Activated CD8-positive, alpha-beta memory T cell treated with anti-CD3 and anti-CD28 coated beads, Interleukin-2, amount 10 ng/mL, durations not matched to agents 7 days and 5 days (primary cell): ENCODE results near the gene AP2S1. TPM values are rescaled to one million over a fixed set of nuclear protein-coding genes. Genes with fewer than 3 reads are reported as not detected.

ENCODE experiments used
- ATAC-seq: fragments of 150-1000 bp; cut with Tn5 transposase; one replicate; pipeline ENCODE4 v1.10.0; 2021; ENCODE audit warnings: moderate library complexity
- CTCF ChIA-PET: fragments of 350-600 bp; sonication (Branson Sonifier 250); formaldehyde crosslinking; loops from one replicate; lab custom pipeline; 2021; ENCODE audit warnings: antibody characterized with exemption; lab: Charles Lee
- DNase-seq: peaks from one replicate; pipeline ENCODE4 v3.0.0-alpha.2; 2020
- H3K27ac Mint-ChIP-seq: one replicate; pipeline ENCODE4 v1.8.0; 2021; ENCODE audit warnings: mild to moderate bottlenecking, mixed read lengths
- H3K27me3 Mint-ChIP-seq: one replicate; pipeline ENCODE4 v1.8.0; 2021; ENCODE audit warnings: mixed read lengths
- H3K36me3 Mint-ChIP-seq: one replicate; pipeline ENCODE4 v1.8.0; 2021; ENCODE audit warnings: mild to moderate bottlenecking, mixed read lengths
- H3K4me1 Mint-ChIP-seq: one replicate; pipeline ENCODE4 v1.8.0; 2021; ENCODE audit warnings: mixed read lengths
- H3K4me3 Mint-ChIP-seq: one replicate; pipeline ENCODE4 v1.8.0; 2021; ENCODE audit warnings: mild to moderate bottlenecking, moderate library complexity, mixed read lengths
- H3K9me3 Mint-ChIP-seq: one replicate; pipeline ENCODE4 v1.8.0; 2022; ENCODE audit warnings: low read depth, mixed read lengths
- total RNA-seq, 2 experiments: library from RNA; stranded (reverse); gene quantifications; one replicate each; pipeline ENCODE4 v1.2.3, GENCODE V29; 2021

Gene AP2S1
- total RNA-seq, 2 experiments from 2014 or later: 134 to 139 TPM

DNA sequence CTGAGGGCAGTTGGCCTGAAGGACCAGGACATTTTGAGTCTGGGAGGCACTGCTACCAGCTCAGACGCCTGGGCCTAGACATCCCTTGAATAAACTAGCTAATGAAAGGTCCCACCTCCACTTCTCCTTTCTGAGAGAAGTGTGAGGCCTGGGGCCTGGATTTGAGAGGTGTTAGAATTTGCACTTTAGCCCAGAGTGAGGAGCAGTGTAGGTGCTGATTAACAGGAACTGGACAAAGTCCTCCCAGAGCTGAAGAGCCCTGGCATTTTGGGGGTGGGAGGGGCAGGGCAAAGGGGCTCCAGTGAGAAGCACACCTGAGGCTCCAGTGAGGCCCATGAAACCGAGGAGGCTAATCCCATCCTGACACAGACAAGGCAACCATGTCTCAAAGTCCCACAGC, 47.1 kb downstream of the AP2S1 start:
- Mint-ChIP-seq H3K4me3 (no peak overlapping the region), H3K36me3 (no peaks in the 10 kb centered on the region), H3K27me3 (no peaks in the 10 kb centered on the region), H3K27ac (no peak overlapping the region), H3K4me1 (no peaks in the 10 kb centered on the region), H3K9me3 (no peaks in the 10 kb centered on the region)
- CTCF ChIA-PET: interaction anchor here (0.7 to 1.1 kb wide), 3 partner anchors 8 to 37 kb away, joined by 3 read pairs; no protein-coding TSS in a partner anchor
- ATAC-seq (no peak), DNase-seq (no peak)

DNA sequence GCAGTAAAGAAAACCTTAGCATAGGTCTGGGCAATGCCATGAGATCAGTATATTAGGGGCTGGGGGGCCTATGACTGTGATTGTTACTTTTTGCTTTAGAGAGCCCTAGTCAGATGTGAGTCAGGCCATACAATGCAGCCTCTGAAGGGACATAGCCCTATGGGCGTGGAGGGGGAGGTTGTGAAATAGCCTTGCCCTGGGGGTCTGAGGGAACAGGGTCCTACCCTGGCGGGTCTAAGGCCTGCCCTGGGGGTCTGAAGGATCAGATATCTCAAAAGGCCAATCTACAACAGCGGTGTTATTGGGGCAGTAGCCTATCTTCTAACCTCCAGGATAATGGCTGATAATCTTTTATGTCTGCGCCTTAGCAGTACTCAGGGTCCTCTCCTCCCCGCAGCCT, 48.5 kb downstream of the AP2S1 start:
- H3K4me3 Mint-ChIP-seq: no peak overlapping the region
- CTCF ChIA-PET: no interaction called here
- DNase-seq (no peak), ATAC-seq (no peak)
- no peaks in the 10 kb centered on the region for H3K36me3 Mint-ChIP-seq
- peaks cover 2% of the 10 kb centered on the region for H3K27me3 Mint-ChIP-seq
- no peak overlapping the region for H3K27ac Mint-ChIP-seq
- no peaks in the 10 kb centered on the region for H3K9me3 Mint-ChIP-seq
- H3K4me1 Mint-ChIP-seq: no peaks in the 10 kb centered on the region

DNA sequence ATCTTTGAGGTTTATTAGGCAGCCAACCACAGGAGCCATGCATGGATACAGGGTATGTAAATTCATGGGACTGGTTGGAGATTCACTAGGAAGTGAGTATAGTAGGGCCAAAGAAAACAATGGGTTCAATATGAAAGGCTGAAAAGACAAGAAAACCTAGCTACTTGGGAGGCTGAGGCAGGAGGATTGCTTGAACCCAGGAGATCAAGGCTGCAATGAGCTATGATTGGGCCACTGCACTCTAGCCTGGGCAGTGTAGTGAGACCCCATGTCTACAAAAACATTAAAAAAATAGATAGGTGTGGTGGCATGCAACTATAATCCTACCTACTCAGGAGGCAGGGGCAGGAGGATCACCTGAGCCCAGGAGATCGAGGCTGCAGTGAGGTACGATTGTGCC, 51.9 kb downstream of the AP2S1 start:
- Mint-ChIP-seq H3K27ac (no peak overlapping the region), H3K4me3 (no peak overlapping the region), H3K36me3 (no peaks in the 10 kb centered on the region), H3K9me3 (no peaks in the 10 kb centered on the region), H3K4me1 (no peaks in the 10 kb centered on the region), H3K27me3 (peaks cover 8% of the 10 kb centered on the region)
- ATAC-seq (no peak), DNase-seq (no peak)
- CTCF ChIA-PET: interaction anchor here (0.7 to 1.4 kb wide), 2 partner anchors 11 to 45 kb away, joined by 3 to 4 read pairs; partner anchors contain the start of gene SLC1A5

DNA sequence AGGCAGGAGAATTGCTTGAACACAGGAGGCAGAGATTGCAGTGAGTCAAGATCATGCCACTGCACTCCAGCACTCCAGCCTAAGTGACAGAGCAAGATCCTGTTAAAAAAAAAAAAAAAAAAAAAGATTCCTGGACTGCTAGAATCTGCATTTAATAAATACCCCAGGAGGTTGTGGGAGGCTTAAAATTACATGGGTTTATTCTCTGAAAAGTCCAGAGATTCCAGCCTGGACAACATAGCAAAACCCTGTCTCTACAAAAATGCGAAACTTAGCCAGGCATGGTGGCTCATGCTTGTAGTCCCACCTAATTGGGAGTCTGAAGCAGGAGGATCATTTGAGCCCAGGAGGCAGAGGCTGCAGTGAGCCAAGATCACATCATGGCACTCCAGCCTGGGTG, 52.8 kb downstream of the AP2S1 start:
- Mint-ChIP-seq H3K4me1 (peaks cover 3% of the 10 kb centered on the region), H3K4me3 (no peak overlapping the region), H3K36me3 (no peaks in the 10 kb centered on the region), H3K27me3 (peaks cover 9% of the 10 kb centered on the region), H3K9me3 (no peaks in the 10 kb centered on the region), H3K27ac (no peak overlapping the region)
- ATAC-seq: no peak
- CTCF ChIA-PET: interaction anchor here (0.9 to 2.2 kb wide), 4 partner anchors 23 to 44 kb away, joined by 3 to 5 read pairs (median 5); no protein-coding TSS in a partner anchor
- no peak for DNase-seq

DNA sequence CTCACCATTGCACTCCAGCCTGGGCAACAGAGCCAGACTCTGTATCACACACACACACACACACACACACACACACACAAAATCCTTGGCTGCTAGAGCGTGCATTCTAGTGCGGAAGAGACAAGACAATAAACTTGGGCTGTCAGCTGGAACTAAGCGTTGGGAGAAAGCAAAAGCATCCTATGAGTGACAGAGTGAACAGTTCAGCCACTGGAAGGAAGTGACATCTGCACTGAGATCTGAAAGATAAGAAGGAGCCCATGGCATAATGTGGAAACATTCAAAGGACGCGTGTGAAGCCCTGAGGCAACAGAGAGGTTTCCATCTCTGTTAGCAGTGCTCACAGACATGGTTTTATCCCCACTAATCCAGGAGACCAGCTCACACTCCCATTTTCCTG, 58.7 kb downstream of the AP2S1 start:
- CTCF ChIA-PET: interaction anchor here (0.7 to 2.9 kb wide), 6 partner anchors 30 to 49 kb away, joined by 3 to 16 read pairs (median 4); no protein-coding TSS in a partner anchor
- Mint-ChIP-seq H3K4me1 (peaks cover 33% of the 10 kb centered on the region), H3K9me3 (no peaks in the 10 kb centered on the region), H3K27ac (peak overlapping the region; percentile 72), H3K36me3 (peaks cover 3% of the 10 kb centered on the region), H3K27me3 (peaks cover 7% of the 10 kb centered on the region), H3K4me3 (peak overlapping the region; percentile 24)
- peak; percentile 25 for ATAC-seq
- peak; percentile 65 for DNase-seq

DNA sequence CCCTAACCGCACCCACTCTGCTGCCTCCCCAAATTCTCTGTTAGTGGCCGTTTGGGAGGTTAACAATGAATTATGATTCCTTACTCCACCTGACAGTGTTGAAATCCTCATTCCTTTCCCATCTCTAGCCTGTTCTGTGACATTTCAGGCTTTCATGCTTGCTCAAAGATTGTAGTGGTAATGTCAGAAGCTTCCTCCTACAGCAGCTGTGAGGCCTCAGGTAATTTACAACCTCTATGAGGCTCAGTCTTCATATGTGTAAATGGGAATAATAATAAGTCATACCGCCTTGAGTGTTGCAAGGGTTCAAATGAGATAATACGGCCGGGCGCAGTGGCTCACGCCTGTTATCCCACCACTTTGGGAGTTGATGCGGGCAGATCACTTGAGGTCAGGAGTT, 61.3 kb downstream of the AP2S1 start:
- CTCF ChIA-PET: interaction anchor here (0.6 to 7.2 kb wide), 9 partner anchors 19 to 172 kb away, joined by 3 to 77 read pairs (median 3); no protein-coding TSS in a partner anchor
- H3K27me3 Mint-ChIP-seq: peaks cover 4% of the 10 kb centered on the region
- H3K4me1 Mint-ChIP-seq: peaks cover 39% of the 10 kb centered on the region
- H3K4me3 Mint-ChIP-seq: no peak overlapping the region
- DNase-seq: no peak
- no peak overlapping the region for H3K27ac Mint-ChIP-seq
- no peaks in the 10 kb centered on the region for H3K9me3 Mint-ChIP-seq
- no peak for ATAC-seq
- H3K36me3 Mint-ChIP-seq: peaks cover 25% of the 10 kb centered on the region

DNA sequence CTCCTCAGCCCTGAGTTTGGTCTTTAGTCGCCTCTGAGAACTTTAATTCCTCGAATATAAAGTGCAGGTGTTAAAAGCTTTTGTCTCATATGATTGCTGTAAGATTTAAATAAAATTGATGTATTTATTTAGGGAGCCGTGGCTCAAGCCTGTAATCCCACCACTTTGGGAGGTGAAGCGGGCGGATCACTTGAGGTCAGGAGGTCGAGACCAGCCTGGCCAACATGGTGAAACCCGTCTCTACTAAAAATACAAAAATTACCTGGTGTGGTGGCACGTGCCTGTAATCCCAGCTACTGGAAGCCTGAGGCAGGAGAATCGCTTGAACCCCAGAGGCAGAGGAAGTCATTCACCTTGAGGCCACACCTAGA, 61.7 kb downstream of the AP2S1 start:
- Mint-ChIP-seq H3K9me3 (no peaks in the 10 kb centered on the region), H3K4me3 (peak overlapping the region; percentile 90), H3K4me1 (peaks cover 43% of the 10 kb centered on the region), H3K36me3 (peaks cover 29% of the 10 kb centered on the region), H3K27ac (peak overlapping the region; percentile 78), H3K27me3 (peaks cover 4% of the 10 kb centered on the region)
- no peak for ATAC-seq
- DNase-seq: no peak
- CTCF ChIA-PET: interaction anchor here (0.9 to 7.2 kb wide), 10 partner anchors 10 to 161 kb away, joined by 3 to 77 read pairs (median 6); no protein-coding TSS in a partner anchor

DNA sequence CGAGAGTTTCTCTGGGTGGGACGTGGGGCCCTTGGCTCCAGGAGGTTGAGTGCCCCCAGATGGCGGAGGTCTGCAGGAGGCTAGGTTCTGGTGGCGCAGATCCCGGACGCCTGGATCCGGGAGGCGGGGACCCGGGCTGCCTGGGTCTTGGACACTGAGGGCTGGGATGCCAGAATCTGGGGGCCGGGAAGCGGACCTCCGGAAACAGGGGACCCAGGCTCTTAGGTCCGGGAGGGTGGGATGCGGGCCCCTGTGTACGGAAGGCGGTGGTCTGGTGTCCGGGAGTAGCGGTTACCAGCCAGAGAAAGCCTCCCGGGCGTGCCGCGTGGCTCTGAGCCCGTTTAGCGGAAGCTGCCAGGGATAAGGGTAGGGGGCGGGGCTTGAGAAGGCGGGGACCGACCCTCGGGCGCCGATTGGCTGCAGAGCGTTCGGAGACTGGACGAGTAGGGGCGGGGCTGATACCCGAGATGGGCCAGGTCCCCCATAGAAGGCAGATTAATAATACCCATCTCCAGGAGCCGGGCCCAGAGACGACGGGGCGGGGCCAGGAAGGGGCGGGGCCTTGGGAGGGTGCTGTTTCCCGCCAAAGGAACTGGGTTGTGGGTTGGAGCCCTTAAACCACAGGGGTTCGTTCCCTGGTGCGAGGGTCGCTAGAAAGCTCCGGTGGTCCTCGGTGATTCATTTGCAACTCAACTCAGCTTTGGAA, 62.2 kb downstream of the AP2S1 start, which contains the start of gene SLC1A5:
TSS of gene SLC1A5 (minus strand) at position 333 of the 706 bp plus-strand sequence. CDS start 629 bp downstream, outside the sequence.
- peak within 1 kb of the TSS; percentile 97 for H3K27ac Mint-ChIP-seq

More for the DNA sequence above, 62.2 kb downstream of the AP2S1 start, which contains the start of gene SLC1A5:
- DNase-seq (peak; percentile 99), ATAC-seq (peak; percentile 72)
- Mint-ChIP-seq H3K4me3 (peak within 1 kb of the TSS; percentile 90), H3K9me3 (no peaks in the 10 kb centered on the region), H3K4me1 (peaks cover 49% of the 10 kb centered on the region), H3K36me3 (peaks cover 34% of the 10 kb centered on the region), H3K27me3 (no peaks in the 10 kb centered on the region)
- CTCF ChIA-PET: interaction anchor here (0.9 to 7.2 kb wide), 10 partner anchors 11 to 161 kb away, joined by 3 to 77 read pairs (median 6); no protein-coding TSS in a partner anchor

Other genes with a start within 250 kb of the AP2S1 start
- gene CALM3, start 249.5 kb downstream of the AP2S1 start, total RNA-seq: 100 to 1,000 TPM; 497 to 498 TPM
- 10 to 100 TPM in 1 of 2 experiments, 1 to 10 TPM in 1; 1.8 to 27.5 TPM for gene PTGIR, start 225.8 kb downstream of the AP2S1 start, total RNA-seq
- 10 to 100 TPM in 1 of 2 experiments, not detected in 1; 25.9 TPM for gene GNG8, start 214.6 kb downstream of the AP2S1 start, total RNA-seq
- gene DACT3, start 189.7 kb downstream of the AP2S1 start, total RNA-seq: 1 to 10 TPM in 1 of 2 experiments, under 1 TPM in 1; 0.12 to 1.2 TPM
- gene PRKD2, start 133.7 kb downstream of the AP2S1 start, total RNA-seq: 100 to 1,000 TPM; 147 to 187 TPM
- 10 to 100 TPM; 16.3 to 17.7 TPM for gene FKRP, start 104.8 kb downstream of the AP2S1 start, total RNA-seq
- gene STRN4, start 104.4 kb downstream of the AP2S1 start, total RNA-seq: 10 to 100 TPM; 93.0 to 95.8 TPM
- gene SLC1A5, start 62.3 kb downstream of the AP2S1 start, total RNA-seq: 100 to 1,000 TPM; 196 to 259 TPM
- gene ARHGAP35, start 10.2 kb upstream of the AP2S1 start, total RNA-seq: 10 to 100 TPM; 31.7 to 35.0 TPM
- under 1 TPM; 0.41 to 0.68 TPM for gene NPAS1, start 169.0 kb upstream of the AP2S1 start, total RNA-seq
- 10 to 100 TPM; 77.5 to 87.8 TPM for gene TMEM160, start 197.8 kb upstream of the AP2S1 start, total RNA-seq